HepG2 (cell line): ENCODE results near the gene IRF2.

ENCODE experiments used
- EED ChIP-seq: sonication (generic); formaldehyde crosslinking; IDR thresholded peaks from 2 replicates; pipeline ENCODE4 v1.5.0; 2020; ENCODE audit warnings: mild to moderate bottlenecking, missing genetic modification reagents
- MYC ChIP-seq: sonication (generic); formaldehyde crosslinking; IDR thresholded peaks from 2 replicates; pipeline ENCODE4 v1.9.0; 2021; ENCODE audit warnings: missing genetic modification reagents, borderline replicate concordance
- NONO ChIP-seq, 2 experiments: fragments of 450-650 bp in 1 of 2; sonication (generic) in 1 of 2; formaldehyde crosslinking in 1 of 2; IDR thresholded peaks in 1 of 2; conservative IDR thresholded peaks in 1 of 2; 2 replicates each; pipeline versions ENCODE4 v1.6.1 to v1.8.0; 2017 to 2022; ENCODE audit warnings: mild to moderate bottlenecking in 1 of 2, missing genetic modification reagents in 1 of 2, moderate library complexity in 1 of 2
- PAF1 ChIP-seq: IDR thresholded peaks from 2 replicates; pipeline ENCODE4 v1.6.1; 2016; ENCODE audit warnings: missing genetic modification reagents, missing compliant biosample characterization
- ZNF660 ChIP-seq: sonication (generic); formaldehyde crosslinking; IDR thresholded peaks from 2 replicates; pipeline ENCODE4 v1.5.1; 2020; ENCODE audit warnings: mild to moderate bottlenecking, low read depth, missing genetic modification reagents, borderline replicate concordance
- ZNF768 ChIP-seq: sonication (generic); formaldehyde crosslinking; IDR thresholded peaks from 2 replicates; pipeline ENCODE4 v1.4.0; 2020; ENCODE audit warnings: missing genetic modification reagents
- TF ChIP-seq, protein P1 (sequence below), 2 experiments: IDR thresholded peaks; 2 replicates each; pipeline ENCODE4 v1.6.1; 2011 to 2012; ENCODE audit warnings: low read length in 2 of 2, borderline replicate concordance in 1 of 2, low read depth in 1 of 2, mild to moderate bottlenecking in 1 of 2, moderate library complexity in 1 of 2
- TF ChIP-seq, protein P2 (sequence below): sonication (generic); formaldehyde crosslinking; IDR thresholded peaks from 2 replicates; pipeline ENCODE4 v1.5.0; 2020; ENCODE audit warnings: missing genetic modification reagents

DNA sequence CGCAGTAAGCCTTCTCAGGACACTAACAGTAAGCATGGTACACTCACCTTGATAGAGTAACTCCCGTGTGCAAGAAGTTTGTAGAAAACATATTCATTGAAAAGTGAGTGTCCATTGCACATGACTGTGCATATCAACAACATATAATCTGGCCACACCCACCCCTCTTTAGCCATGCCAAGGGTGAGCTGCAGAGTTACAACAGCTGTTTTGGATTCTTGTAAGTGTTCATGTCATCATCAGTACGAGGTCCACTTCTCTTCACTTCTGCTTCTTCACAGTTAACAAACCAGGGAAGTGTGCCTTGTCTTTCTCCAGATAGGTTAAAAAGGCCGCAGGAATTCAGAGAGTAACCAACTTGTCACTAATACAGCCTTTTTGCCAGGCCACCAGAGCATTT lies 116.6 kb downstream of the IRF2 start:
- TF ChIP-seq ZNF660 (CRISPR knock-in tag) (no peak), MYC (no peak), NONO (IDR thresholded peaks at IDR 0.05) (no peak), NONO (CRISPR knock-in tag; conservative IDR thresholded peaks at IDR 0.05) (no peak), EED (CRISPR knock-in tag) (no peak), ZNF768 (no peak), PAF1 (CRISPR knock-in tag) (no peak)
- TF ChIP-seq, protein P1, sequence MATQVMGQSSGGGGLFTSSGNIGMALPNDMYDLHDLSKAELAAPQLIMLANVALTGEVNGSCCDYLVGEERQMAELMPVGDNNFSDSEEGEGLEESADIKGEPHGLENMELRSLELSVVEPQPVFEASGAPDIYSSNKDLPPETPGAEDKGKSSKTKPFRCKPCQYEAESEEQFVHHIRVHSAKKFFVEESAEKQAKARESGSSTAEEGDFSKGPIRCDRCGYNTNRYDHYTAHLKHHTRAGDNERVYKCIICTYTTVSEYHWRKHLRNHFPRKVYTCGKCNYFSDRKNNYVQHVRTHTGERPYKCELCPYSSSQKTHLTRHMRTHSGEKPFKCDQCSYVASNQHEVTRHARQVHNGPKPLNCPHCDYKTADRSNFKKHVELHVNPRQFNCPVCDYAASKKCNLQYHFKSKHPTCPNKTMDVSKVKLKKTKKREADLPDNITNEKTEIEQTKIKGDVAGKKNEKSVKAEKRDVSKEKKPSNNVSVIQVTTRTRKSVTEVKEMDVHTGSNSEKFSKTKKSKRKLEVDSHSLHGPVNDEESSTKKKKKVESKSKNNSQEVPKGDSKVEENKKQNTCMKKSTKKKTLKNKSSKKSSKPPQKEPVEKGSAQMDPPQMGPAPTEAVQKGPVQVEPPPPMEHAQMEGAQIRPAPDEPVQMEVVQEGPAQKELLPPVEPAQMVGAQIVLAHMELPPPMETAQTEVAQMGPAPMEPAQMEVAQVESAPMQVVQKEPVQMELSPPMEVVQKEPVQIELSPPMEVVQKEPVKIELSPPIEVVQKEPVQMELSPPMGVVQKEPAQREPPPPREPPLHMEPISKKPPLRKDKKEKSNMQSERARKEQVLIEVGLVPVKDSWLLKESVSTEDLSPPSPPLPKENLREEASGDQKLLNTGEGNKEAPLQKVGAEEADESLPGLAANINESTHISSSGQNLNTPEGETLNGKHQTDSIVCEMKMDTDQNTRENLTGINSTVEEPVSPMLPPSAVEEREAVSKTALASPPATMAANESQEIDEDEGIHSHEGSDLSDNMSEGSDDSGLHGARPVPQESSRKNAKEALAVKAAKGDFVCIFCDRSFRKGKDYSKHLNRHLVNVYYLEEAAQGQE (IDR thresholded peaks at IDR 0.05; ENCODE audit: borderline replicate concordance in 1 of 2, low read depth in 1 of 2, low read length in 2 of 2) = no peak
- TF ChIP-seq, protein P2, sequence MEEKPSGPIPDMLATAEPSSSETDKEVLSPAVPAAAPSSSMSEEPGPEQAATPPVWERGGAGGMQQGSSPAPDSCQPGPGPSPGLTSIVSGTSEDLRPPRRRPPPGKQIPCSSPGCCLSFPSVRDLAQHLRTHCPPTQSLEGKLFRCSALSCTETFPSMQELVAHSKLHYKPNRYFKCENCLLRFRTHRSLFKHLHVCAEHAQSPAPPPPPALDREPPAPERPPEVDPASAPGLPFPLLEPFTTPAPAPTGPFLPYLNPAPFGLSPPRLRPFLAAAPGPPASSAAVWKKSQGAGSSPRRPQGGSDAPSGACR (CRISPR knock-in tag) = no peak
